Left ventricle myocardium superior (tissue), 1 donor: Measurements from ENCODE around the gene NPB. TPM values are rescaled to one million over a fixed set of nuclear protein-coding genes. Genes with fewer than 3 reads are reported as not detected.
A peak's percentile ranks its signal among the peaks of the same experiment; 100 is the strongest.

Experiments used
- ATAC-seq: fragments of 200-7000 bp; cut with Tn5 transposase; one replicate; pipeline ENCODE4 v1.9.1; 2020; ENCODE audit warnings: mild to moderate bottlenecking, moderate library complexity
- DNase-seq: peaks from one replicate; pipeline ENCODE4 v3.0.0-alpha.2; 2020
- intact Hi-C: fragments of 100-400 bp; cut with micrococcal nuclease; formaldehyde crosslinking; loops from one replicate; pipeline ENCODE4 v1.11.0; 2022
- total RNA-seq: library from RNA; stranded (reverse); fragmentation: NEBNext Ultra II Directional; extraction: Animal tissue kit (Norgen Biotek cat#: 25700); gene quantifications from one replicate; pipeline ENCODE4 v1.2.1, GENCODE V29; 2021
- donor health status: DM: no; HTN: yes; CAD: no; lungs with severe emphysema.

NPB gene
- total RNA-seq, 1 donor from 2014 or later = 0.69 TPM

DNA sequence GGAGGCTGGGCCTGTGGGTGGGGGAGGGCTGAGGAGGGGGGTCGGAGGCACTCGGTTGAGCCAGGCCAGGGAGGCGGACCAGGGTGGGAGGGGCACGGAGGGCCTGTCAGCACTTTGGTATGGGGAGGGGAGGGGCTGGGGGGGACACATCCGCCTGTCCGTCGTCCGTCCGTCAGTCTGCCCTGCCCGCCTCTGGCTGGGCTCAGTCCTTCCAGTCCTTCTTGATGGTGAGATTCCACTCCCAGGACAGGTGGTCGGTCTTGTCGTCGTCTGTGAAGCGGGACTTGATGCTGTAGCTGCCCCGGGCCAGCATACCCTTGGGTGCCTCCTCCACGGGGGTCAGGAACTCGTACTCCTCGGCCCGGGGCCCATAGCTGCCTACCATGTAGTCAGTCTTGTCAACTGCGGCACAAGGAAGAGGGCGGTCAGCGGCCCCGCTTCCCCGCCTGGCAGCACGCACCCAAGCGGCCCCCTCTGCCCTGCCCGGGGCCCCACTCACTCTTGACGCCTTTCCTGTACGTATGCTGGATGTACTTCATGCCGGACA lies 33.3 kb upstream of the NPB start:
- peak; percentile 0 for ATAC-seq
- peak; percentile 49 for DNase-seq
- intact Hi-C loops = no loop called here

GRCh38 chr17:81869221-81870130 lies 32.6 kb upstream of the NPB start:
- intact Hi-C loops = no loop called here
- peak; percentile 65 for DNase-seq
- ATAC-seq = peak; percentile 23

- DNase-seq (peak; percentile 64), ATAC-seq (peak; percentile 2)
- intact Hi-C loops = no loop called here
Measured at GRCh38 chr17:81870131-81870980, 31.7 kb upstream of the NPB start.

DNA sequence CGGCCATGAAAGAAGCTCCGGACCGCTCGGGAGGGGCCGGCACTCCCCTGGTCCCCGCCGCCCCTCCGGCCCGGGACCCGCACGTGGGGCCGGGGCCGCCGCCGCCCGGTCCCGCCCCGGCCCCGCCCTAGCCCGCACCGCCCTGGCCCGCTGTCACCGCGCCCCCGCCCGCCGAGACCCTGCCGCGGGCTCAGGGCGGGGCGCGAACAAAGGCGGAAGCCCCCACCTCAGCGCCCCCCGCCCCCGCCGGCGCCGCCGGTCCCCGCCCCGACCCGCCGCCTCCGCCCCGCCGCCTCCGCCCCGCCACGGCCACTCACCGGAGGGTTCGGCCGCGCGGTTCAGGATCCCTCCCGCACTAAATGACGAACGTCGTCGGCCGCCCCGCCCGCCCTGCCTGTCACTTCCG lies 31.1 kb upstream of the NPB start, which contains the start of gene ARHGDIA:
ARHGDIA (minus strand) TSS at position 357 of the 406 bp plus-strand sequence. CDS start 1,407 bp downstream, outside the sequence.
- ATAC-seq (peak; percentile 75), DNase-seq (no peak)
- intact Hi-C loops = no loop called here

- intact Hi-C loops = no loop called here
- ATAC-seq (peak; percentile 53), DNase-seq (peak; percentile 98)
Measured at GRCh38 chr17:81871387-81872230, 30.4 kb upstream of the NPB start.

DNA sequence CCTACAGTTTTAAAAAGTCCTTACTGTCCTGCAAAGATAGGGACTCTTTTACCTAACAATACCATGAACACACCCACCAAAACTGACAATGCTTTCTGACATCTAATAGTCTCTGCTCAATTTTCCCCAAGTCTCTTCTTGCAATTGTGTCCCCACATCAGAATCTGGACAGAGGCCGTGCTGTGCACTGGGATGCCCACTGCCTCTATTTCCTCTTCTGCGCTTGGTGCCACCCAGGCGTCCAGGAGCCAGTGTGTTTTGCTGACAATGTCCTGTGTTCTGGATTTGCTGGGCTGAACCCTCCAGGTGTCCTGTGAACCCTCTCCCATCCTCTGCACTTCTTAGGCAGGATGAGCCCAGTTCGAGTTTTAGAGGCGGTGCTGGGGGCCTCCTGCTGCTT lies 24.5 kb upstream of the NPB start:
- intact Hi-C loops = no loop called here
- ATAC-seq (no peak), DNase-seq (no peak)

- no peak for ATAC-seq
- no peak for DNase-seq
- intact Hi-C loops = no loop called here
Measured at GRCh38 chr17:81878294-81878693, 23.7 kb upstream of the NPB start.

DNA sequence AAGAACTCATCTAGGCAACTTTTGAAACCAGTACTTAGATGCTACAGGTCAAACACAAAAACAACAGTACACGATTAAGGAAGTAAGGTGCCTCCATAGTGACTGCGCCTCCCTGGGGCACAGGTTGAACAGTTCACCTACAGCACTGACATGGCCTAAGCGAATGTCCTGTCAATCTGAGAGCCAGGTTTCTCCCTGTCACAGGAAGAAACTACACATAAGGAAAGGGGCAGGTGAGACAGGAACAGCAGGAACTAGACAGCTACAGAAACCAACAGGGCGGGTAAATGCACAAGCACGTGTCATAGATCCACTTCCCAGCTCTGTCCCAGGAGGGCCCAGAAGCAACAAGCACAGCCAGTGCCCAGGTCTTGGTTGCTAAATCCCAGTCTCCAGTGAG lies 22.9 kb upstream of the NPB start:
- ATAC-seq (no peak), DNase-seq (no peak)
- intact Hi-C loops = no loop called here

DNA sequence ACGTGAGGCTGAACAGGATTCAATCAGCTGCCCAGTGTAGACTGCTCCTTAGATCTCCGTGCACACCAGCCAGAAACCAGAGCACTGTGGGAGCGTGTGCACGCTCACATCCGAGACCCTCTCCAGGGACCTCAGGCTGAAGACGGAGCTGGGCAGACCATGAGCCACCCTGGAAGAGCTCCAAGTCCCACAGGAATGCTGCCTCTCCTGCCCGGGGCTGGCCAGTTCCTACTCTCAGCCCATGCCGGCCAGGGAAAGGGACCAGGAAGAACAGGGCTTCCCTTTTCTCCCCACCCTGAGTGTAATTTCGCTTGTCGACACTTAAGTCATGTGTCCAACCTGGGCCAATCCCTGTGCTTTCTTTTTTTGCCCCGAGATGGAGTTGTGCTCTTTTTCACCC lies 17.5 kb upstream of the NPB start:
- DNase-seq (no peak), ATAC-seq (peak; percentile 46)

GRCh38 chr17:81884968-81885367 lies 17.1 kb upstream of the NPB start:
- DNase-seq = no peak
- intact Hi-C loops = no loop called here
- ATAC-seq = no peak

More for the DNA sequence above, 17.5 kb upstream of the NPB start:
- intact Hi-C loops = no loop called here

DNA sequence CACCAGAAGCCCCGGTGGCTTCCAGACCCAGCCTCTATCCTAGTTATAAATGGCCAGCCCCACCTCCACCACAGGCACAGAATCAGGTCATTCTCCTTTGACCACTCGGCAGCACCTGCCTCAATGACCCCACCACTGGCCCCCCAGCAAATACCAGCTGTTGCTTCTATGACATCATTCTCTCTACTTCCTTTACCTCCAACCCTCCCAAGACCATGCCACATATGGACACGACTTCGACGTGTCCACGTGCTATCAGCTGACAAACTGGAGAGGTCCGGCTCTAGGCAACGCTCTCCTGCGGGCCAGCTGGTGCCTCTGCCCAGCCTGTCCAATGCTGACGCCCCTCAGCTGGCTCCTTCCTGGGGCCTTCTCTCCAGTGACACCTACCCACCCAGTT lies 16.6 kb upstream of the NPB start:
- DNase-seq (no peak), ATAC-seq (no peak)
- intact Hi-C loops = no loop called here

- intact Hi-C loops = no loop called here
- DNase-seq = no peak
- no peak for ATAC-seq
Measured at GRCh38 chr17:81885869-81886548, 16.0 kb upstream of the NPB start.

DNA sequence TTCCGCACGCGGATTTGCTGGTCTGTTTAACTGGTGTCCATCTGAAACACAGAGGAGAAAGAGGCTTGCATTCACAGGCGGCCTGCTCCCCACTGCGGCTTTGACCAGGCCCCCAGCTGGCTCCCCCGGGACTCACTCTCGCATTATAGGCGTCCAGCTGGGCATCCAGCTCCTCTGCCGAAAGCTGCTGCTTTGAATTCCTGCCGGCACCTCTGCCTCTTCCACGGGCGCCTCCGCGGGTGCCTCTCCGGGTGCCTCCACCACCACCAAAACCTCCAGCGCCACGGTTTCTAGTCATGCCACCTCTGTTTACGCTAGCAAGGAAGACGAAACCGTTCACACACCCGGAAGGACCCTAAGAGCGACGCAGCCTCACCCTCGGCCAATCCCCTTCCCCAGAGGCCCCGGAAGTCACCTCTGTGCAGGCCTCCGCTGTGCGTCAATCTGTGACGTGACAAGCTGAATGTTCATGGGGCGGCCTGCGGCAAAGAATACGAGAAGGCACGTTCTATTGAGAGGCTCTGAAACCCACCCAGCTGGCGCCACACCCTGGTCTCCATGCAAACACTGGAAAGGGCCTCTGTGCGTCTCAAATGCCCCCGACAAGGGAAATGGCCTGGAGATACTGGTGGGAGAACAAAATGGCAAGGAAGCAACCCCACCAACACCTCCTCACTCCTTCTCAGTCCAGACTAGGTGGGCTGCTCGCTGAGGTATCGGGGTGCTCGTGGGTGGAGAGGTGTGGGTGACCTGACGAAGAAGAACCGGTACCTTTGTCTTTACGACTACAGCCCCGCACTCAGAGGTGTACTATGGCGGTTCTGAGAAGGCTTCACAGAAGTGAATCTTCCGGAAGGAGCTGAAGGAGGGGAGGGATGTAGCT lies 13.7 kb upstream of the NPB start:
- no peak for DNase-seq
- intact Hi-C loops = no loop called here
- no peak for ATAC-seq

- ATAC-seq (no peak), DNase-seq (no peak)
- intact Hi-C loops = no loop called here
Measured at GRCh38 chr17:81888988-81889595, 12.9 kb upstream of the NPB start.

GRCh38 chr17:81889602-81890001 lies 12.4 kb upstream of the NPB start:
- intact Hi-C loops = no loop called here
- DNase-seq = no peak
- ATAC-seq = no peak

DNA sequence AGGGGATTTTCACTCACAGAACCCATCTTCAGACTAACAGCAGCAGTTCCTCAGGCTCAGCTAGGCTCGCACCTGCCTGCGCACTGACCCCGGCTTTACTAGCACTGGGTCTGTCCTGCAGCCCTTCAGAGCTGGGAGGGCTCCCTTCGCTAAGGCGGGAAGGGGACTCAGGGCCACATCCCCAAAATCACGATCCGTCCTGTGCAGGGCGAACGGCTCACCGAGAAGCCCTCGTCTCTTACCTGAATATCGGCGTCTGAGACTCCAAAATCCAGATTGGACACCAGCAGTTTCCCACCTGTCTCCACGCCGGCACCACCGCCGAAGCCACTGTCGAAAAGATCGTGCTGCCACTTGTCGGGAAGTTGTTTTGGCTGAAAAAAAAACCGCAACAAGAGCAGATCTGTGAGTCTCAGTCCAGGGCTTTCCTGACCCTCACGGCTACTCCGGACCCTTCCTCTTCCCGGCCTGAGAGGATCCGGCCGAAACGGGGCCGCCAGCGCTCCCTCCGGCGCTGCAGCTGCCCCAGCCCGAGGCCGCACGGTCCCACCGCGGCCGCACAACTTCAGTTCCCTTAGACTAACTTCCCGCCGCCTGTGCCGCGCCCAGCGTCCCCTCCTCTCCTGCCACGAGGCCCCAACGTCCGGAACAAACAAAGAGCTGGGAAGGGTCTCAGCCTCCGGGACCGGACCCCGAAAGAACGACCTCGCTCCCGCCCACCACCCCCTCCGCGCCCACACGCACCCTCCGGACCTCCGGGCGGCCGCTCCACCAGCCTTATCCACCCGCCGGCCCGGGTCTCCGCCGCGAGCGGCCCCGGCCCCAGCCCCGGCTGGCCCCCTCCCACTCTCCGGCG lies 11.4 kb upstream of the NPB start:
- ATAC-seq (no peak), DNase-seq (no peak)
- intact Hi-C loops = no loop called here
